GM21619 (cell line): ENCODE data around the gene RPL22.

ENCODE experiments used
- ATAC-seq: cut with Tn5 transposase; IDR thresholded peaks from one replicate; pipeline ENCODE4 v1.9.1; 2021; ENCODE audit not compliant: unreplicated experiment

RPL22 gene

GRCh38 chr1:6157132-6157527 lies 42.3 kb downstream of the RPL22 start:
- no peak for ATAC-seq

GRCh38 chr1:6154525-6155319 lies 44.7 kb downstream of the RPL22 start:
- no peak for ATAC-seq

GRCh38 chr1:6152882-6153281 lies 46.5 kb downstream of the RPL22 start:
- no peak for ATAC-seq

DNA sequence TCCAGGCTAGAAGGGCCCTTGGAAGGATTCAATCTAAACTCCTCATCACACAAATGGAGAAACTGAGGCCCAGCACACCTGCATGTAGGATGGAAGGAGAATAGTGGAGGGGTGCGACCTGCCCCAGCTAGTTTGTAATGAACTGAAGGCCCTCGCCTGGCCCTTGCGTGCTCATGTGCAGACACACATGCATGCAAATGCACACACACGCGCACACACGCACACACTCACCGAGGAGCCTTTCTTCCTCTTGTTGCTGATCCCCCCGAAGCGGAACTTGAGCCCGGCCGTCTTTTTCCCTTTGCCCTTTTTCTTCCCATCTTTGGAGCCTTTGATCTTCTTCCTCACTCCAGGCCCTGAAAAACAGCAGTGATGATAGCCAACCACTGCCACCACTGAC lies 47.2 kb downstream of the RPL22 start:
- ATAC-seq: no peak

GRCh38 chr1:6151291-6151822 lies 48.0 kb downstream of the RPL22 start:
- ATAC-seq: no peak

DNA sequence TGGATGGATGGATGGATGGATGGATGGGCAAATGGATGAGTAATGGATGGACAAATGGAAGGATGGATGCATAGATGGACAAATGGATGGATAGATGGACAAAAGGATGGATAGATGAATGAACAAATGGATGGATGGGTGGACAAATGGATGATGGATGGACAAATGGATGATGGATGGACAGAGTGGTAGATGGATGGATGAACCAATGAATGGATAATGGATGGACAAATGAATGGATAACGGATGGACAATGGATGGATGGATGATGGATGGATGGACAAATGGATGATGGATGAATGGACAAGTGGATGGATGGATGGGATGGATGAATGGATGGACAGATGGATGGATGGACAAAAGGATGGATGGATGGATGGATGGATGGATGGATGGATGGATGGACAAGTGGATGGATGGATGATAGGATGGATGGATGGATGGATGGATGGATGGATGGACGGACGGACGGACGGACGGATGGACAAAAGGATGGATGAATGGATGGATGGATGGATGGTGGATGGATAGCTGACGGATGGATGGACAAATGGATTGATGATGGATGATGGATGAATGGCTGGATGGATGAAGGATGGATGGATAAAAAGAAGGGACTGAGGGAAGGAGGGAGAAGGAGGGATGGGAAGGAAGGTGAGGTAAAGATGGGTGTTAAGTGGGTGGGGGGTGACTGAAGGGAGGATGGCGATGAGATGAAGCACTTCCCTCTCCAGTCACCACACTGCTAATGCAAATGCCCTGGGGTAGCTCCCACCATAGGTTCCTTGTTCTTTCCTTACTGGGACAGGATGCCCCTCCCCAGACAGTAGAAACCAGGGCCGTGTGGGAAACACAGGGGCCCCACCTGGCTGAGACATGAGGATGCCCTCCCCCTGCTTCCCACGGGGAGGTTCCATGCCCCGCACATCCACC lies 49.1 kb downstream of the RPL22 start:
- no peak for ATAC-seq

DNA sequence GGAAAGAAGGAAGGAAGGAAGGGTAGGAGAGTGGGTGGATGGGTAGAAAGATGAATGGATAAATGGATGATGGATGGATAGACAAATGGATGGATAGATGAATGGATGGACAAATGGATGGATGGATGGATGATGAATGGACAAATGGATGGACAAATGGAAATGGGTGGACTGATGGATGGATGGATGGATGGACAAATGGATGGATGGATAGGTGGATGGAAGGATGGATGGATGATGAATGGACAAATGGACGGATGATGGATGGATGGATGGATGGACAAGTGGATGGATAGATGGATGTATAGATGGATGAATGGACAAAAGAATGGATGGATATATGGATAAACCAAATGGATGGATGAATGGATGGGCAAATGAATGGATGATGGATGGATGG lies 49.8 kb downstream of the RPL22 start:
- ATAC-seq: no peak

DNA sequence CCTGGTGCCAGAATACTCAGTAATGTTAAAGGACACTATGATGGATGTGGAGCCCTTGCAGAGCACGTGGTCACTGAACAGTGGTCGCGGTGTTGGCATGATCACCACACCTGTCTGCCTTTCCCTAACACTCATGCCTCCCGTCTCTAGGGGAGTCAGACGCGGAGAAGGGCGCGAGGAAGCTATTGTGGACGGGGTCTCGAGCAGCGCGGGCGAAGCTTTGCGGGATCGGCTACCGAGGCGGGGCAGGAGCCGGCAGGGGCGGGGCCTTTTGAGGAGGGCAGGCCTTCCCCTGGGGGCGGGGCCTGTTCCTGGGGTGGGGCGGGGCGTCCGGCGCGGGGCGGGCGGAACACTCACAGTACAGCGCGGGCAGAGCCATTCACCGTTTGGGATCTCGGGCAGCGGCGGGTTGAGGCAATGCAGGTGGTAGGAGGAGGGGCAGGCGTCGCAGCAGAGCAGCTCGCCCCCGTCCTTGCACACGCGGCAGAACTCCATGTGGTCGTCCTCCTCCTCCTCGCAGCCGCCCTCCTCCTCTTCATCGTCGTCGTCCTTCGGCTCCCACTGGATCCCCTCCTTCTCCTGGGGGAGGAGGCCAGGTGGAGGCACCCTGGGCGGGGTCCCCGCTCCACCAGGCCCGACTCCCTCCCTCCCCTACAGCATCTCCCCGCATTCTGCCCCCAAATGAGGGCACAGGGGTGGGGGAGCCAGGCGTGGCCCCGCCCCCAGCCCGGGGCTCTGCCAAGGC lies 50.7 kb downstream of the RPL22 start:
- ATAC-seq: no peak

GRCh38 chr1:6145864-6146410 lies 53.5 kb downstream of the RPL22 start:
- ATAC-seq: no peak

GRCh38 chr1:6145396-6145750 lies 54.0 kb downstream of the RPL22 start:
- no peak for ATAC-seq

DNA sequence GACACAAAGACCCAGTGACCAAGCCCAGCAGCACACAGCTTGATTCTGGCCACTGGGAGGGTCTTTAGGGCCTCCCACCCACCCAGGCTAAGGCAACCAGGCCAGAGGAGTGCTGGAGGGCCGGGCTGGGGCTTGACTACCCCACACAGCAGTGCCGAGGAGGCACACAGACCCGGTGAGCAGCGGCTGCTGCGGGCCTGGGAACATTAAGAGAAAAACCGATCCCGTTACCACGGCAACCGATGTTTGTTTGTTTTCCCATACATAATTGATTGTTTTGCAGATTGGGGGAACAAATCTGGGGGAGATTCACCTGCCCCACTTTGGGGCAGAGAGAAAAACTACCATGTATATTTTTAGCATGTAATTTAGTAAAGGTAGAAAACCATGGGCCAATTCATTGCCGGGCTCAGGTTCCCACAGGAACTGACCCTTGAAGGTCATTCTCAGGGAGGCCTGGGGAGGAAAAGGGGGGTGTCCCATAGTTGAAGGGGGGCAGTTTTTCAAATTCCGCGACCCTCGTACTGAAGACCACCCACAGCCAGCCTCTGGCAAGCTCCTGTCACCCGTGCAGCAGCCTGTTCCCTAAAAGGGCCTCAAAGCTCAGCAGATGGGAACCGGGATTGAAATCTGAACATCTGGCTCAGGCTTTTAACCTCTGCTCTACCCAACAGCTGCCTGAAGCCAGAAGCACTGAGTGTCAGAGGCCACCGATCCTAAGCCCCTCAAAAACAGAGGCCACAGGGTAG lies 54.6 kb downstream of the RPL22 start:
- no peak for ATAC-seq

- no peak for ATAC-seq
These were observed 55.2 kb downstream of the RPL22 start for GRCh38 chr1:6144175-6144574.

- ATAC-seq: no peak
These were observed 56.0 kb downstream of the RPL22 start for GRCh38 chr1:6143395-6143794.

- no peak for ATAC-seq
These were observed 56.7 kb downstream of the RPL22 start for GRCh38 chr1:6142734-6143133.

DNA sequence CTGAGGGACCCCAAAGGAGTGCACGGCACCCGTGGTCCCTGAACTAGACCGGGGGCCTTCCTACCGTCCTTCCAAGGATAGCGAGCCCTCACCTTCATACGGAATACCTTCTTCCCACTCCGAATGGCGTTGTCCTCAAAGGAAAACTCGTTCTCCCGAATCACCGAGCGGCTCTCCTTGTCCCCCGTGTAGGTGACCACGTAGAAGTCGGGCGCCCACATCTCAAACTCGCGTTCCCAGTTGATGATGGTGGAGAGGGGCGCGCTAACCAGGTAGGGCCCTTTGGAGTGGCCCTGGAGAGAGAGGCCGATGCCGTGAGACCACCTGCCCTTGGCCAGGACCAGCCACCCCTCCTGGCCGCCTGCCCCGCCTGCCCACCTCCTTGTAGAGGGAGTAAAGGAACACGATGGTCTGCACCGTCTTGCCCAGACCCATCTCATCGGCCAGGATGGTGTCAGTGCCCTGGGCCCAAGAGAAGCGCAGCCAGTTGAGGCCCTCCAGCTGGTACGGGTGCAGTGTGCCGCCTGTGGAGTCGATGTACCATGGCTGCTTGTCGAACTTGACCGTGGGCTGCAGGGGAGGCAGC lies 57.3 kb downstream of the RPL22 start:
- ATAC-seq: no peak

GRCh38 chr1:6141592-6141991 lies 57.8 kb downstream of the RPL22 start:
- ATAC-seq: peak; percentile 69

GRCh38 chr1:6140413-6140812 lies 59.0 kb downstream of the RPL22 start:
- ATAC-seq: no peak

DNA sequence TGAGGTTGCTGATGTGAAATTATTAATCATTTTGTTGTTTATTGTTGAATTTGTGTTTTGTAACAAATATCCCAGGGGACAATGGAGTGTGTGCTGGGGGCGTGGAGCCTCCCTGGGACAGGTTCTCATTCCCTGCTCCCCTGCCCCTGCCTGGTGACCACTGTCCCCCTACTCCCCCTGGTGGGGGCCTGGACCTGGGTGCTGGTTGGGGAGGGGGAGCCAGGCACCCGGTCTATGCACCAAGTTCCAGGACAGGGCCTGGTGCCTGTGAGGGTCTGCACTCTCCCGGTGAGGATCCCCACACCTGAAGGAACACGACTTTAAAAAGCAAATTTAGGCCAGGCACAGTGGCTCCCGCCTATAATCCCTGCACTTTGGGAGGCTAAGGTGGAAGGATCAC lies 61.6 kb downstream of the RPL22 start:
- no peak for ATAC-seq

DNA sequence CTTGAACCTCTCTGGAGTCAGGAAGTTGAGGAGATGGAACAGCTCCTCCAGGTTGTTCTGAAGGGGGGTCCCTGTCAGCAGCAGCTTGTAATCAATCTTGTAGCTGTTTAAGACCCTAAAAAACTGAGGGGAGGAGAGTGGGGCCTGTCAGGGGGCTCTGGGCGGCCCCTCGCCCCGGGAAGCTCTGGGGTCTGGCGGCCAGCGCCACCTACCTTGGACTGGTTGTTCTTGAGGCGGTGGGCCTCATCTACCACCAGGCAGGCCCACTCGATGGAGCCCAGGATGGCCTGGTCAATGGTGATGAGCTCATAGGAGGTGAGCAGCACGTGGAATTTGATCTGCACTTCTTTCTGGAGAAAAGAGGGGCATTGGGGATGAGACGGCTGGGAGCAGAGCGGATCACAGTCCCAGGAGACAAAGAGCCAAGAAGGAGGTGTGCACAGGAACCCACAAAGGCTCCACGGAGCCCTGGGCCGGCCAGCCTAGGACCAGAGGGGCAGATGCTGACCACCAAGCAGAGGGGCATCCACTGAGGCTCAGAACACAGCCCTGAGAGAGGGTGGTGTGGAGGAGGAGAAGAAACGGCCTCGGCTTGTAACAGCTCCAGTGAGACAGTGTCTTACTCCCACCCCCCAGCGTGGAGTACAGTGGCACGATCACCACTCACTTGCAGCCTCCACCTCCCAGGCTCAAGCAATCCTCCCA lies 62.7 kb downstream of the RPL22 start:
- ATAC-seq: no peak
